NCI-H226 (cell line): ENCODE results near the gene EGLN1.
"Not testable (repeated sequence)": the region's sequence is repeated elsewhere in the genome, so short reads cannot be mapped to it uniquely, and the experiment has no call there.

Source experiments
- DNase-seq: peaks from one replicate; pipeline ENCODE4 v3.0.0-alpha.2; 2015

The EGLN1 gene

DNA sequence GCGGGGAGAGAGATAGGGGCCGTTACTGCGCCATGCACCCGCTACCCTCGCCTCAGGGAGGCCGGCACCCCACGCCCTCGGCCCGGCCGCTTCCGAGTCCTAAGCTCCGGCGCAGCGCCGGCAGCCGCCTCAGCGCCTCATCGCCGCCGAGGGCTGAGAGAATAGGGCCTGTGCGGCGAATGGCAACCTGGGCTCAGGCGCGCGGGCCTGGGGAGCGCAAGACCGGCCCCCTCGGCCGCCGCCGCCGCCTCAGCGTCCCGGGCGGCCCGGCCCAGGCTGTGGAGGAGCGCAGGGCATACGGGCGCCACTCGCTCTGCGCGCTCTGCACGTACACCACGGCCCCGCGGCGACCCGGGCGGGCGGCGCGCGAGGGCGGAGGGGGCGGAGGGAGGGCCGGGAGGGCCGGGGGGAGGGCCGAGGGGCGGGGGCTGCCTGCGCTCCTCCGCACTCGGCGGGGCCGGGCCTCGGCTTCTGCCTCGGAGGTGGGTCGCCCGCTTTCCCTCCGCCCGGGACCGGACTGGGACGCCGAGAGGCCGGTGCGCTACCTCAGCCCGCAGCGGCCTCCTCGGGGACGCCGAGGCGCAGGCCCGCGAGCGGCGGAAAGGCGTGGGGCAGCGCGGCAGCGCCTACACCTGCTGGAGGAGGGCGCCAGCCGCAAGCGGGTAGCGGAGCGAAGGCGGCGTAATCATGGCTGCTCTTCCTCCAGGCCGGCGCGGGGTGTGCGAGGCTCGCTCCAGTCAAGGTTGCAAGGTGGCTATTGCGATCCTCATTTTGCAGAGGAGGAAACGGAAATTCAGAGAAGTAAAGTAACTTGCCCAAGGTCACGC is at the start of gene EGLN1:
TSS of gene EGLN1 (minus strand) at position 317 of the 827 bp plus-strand sequence. CDS start 399 bp downstream, outside the sequence.
- peak; percentile 82 for DNase-seq

GRCh38 chr1:231471500-231471899 is 49.4 kb upstream of the EGLN1 start:
- DNase-seq: not testable (repeated sequence)

DNA sequence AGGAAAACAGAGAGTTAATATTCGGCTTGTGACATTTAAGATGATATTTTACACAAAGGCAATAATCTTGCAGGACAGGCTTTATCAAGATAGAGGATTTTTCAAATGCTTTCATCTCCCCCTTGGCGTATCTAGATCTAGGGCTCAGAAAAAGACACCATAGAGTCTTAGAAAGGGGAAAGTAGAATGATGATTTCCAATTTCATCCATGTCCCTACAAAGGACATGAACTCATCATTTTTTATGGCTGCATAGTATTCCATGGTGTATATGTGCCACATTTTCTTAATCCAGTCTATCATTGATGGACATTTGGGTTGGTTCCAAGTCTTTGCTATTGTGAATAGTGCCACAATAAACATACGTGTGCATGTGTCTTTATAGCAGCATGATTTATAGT is 48.9 kb upstream of the EGLN1 start:
- DNase-seq: not testable (repeated sequence)

DNA sequence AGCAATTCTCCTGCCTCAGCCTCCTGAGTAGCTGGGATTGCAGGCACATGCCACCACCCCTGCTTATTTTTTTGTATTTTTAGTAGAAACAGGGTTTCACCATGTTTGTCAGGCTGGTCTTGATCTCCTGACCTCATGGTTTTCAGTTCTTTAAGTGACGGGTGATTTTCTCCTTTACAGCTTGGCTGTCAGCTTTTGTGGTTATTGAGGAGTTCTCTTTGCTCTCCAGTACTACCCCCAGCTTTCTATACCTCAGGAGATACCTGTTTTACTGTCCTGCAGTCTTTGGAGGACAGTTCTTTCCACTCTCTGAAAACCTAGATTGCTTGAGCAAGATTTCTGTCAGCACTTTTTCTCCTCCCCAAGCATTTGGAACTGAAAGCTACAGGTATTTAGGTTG is 45.9 kb upstream of the EGLN1 start:
- DNase-seq: no peak

DNA sequence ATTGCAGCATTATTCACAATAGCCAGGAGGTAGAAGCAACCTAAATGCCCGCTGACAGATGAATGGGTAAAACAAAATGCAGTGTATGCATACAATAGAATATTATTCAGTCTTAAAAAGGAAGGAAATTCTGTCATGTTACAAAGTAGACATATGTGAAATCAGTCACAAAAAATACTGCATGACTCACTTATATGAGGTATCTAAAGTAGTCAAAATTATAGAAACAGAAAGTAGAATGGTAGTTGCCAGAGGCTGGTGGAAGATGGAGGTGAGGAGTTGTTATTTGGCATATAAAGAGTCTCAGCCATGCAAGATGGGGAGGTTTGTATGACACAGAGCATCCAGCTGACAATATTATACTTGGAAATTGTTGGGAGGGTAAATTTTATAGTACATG is 43.0 kb upstream of the EGLN1 start:
- no peak for DNase-seq

GRCh38 chr1:231463541-231463940 is 41.5 kb upstream of the EGLN1 start:
- DNase-seq: no peak

GRCh38 chr1:231460614-231461013 is 38.5 kb upstream of the EGLN1 start:
- DNase-seq: no peak

DNA sequence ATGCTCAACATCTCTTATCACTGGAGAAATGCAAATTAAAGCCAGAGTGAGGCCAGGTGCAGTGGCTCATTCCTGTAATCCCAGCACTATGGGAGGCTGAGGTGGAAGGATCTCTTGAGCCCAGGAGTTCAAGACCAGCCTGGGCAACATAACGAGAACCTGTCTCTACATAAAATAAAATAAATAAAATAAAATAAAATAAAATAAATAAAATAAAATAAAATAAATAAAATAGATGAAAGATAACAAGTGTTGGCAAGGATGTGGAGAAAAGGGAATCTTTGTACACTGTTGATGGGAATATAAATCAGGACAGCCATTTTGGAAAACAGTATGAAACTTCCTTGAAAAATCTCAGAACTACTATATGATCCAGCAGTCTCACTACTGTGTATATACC is 37.4 kb upstream of the EGLN1 start:
- not testable (repeated sequence) for DNase-seq

DNA sequence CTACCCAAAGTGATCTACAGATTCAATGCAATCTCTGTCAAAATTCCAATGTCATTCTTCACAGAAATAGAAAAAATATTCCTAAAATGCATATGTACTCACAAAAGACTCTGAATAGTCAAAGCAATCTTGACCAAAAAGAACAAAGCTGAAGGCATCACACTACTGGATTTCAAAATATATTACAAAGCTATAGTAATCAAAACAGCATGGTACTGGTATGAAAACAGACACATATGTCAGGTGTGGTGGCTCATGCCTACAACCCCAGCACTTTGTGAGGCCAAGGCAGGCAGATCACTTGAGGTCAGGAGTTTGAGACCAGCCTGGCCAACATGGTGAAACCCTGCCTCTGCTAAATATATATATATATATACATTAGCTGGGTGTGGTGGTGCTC is 35.9 kb upstream of the EGLN1 start:
- not testable (repeated sequence) for DNase-seq

DNA sequence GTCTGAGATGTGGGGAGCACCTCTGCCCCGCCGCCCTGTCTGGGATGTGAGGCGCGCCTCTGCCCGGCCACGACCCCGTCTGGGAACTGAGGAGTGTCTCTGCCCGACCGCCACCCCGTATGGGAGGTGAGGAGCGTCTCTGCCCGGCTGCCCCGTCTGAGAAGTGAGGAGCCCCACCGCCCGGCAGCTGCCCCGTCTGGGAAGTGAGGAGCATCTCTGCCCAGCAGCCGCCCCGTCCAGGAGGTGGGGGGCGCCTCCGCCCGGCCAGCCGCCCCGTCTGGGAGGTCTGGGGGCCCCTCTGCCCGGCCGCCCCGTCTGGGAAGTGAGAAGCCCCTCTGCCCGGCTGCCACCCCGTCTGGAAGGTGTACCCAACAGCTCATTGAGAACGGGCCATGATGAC is 32.0 kb upstream of the EGLN1 start:
- DNase-seq: not testable (repeated sequence)

DNA sequence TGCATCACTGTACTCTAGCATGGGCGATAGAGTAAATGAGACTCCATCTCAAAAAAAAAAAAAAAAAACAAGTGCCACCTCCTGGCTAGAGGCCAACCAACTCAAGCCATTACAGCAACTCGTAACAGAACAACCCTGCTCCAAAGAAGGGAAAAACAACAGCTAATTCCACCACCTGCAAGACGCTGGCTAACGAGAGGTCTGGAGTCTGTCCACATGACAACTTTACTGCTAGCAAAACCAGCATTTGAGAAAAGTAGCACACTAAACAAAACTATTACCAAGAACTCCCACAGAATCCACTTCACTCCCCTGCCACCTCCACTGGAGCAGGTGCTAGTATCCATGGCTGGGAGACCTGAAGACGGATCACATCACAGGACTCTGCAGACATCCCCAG is 24.1 kb upstream of the EGLN1 start:
- DNase-seq: no peak

GRCh38 chr1:231444059-231444458 is 22.0 kb upstream of the EGLN1 start:
- DNase-seq: no peak

- DNase-seq: no peak
Observed at GRCh38 chr1:231443363-231443762, 21.3 kb upstream of the EGLN1 start.

- DNase-seq: no peak
Observed at GRCh38 chr1:231442735-231443134, 20.6 kb upstream of the EGLN1 start.

DNA sequence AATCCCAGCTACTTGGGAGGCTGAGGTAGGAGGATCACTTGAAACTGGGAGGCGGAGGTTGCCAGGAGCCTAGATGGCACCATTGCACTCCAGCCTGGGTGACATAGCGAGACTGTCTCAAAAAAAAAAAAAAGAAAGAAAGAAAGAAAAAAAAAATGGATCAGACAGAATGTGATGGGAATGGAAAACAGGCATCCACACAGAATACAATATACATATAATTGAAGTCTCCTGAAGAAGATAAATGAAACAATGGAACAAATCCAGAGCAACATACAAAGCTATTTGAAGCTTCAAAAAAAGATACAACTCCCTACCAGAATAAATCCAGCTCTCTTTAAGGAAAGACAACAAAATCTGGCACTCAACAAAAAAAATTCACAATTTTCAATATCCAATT is 10.9 kb upstream of the EGLN1 start:
- no peak for DNase-seq

DNA sequence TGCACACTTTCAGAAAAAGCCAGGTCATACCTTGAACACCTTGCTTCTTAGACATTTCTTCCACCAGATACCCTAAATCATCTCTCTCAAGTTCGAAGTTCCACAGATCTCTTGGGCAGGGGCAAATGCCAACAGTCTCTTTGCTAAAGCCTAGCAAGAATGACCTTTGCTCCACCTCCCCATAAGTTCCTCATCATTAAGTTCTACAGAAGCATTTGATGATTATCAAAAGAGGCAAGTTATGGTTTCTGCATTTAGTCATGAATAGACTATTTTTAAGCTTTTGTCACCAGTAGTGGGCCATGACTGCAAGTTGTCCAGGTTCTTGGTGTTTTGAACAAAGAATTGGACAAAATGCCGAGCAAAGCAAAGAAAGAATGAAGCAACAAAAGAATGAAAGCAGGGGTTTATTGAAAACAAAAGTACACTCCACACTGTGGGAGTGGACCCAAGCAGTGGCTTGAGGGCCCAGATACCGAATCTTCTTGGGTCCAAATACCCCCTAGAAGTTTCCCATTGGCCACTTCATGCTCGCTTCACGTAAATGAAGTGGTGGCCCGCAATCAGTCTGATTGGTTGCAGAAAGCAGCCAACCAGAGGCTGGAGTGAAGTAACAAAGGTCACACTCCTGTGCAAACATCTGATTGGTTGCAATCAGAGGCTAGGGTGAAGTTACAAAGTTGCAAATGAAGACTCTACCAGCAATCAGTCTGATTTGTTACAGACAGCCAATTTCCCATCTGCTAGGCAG is 9.8 kb upstream of the EGLN1 start:
- no peak for DNase-seq

GRCh38 chr1:231430678-231431352 is 8.7 kb upstream of the EGLN1 start:
- not testable (repeated sequence) for DNase-seq

DNA sequence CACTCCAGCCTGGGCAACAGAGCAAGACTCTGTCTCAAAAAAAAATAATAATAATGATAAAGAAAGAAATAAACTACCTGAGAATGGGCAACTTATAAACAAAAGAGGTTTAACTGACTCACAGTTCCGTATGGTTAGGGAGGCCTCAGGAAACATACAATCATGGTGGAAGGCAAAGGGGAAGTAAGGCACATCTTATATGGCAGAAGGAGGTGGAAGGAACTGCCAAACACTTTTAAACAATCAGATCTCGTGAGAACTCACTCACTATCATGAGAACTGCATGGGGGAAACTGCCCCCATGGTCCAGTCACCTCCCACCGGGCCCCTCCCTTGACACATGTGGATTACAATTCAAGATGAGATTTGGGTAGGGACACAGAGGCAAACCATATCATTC is 6.3 kb upstream of the EGLN1 start:
- no peak for DNase-seq

DNA sequence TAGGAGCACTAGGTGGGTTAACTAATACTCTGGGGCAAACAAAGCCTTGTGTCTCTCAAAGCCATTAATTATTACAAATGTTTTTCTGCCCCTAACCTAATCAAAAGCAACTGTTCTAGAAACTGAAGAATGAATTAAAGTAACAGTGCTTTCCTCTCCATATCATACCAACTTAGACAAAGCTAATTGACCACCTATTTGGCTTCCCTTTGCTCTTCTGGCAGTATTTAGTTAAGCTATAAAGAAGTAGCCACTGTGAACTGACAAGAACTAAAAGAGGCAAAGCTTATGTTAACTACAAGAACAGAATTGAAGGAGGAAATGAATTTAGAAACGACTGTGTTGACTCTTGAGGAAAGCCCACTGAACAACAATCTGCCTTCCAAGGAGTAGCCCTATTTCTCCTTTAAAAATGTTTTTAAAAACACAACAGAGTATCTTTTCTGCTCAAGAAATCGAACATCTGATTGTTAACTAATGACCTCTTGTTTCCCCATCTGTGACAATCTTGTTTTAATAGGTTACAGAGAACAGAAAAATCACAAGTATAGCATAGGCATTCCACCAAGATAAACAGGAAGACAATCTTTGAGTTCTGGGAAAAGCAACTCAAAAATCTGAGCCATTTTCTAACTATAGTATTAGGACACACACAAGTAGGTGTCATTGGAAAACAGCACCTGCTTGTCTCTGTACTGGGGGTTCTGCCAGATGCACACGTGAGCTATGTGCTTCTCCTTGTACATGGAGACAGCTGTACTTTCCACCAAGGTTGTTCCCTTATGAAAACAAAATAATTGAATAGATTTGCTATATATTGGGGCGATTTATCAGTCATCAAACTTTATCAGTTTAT is 3.1 kb upstream of the EGLN1 start:
- no peak for DNase-seq

DNA sequence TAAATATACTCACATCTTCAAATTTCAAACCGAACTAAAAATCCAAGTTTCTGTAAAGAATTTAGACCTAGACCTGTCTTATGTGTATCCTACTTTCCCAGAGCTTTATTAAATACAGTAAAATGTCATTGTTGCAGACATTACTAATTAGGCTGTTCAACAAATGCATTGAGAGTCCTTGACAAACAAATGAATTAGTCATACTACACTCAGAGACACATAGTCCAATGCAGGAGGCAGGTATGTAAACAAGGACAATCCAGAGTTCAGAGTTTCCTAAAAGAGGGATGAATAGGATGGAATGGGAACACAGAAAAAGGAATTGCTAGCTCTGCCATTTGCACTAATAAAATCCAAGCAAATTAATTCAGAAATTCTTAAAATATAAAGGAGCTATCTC is 1.6 kb upstream of the EGLN1 start:
- DNase-seq: no peak

DNA sequence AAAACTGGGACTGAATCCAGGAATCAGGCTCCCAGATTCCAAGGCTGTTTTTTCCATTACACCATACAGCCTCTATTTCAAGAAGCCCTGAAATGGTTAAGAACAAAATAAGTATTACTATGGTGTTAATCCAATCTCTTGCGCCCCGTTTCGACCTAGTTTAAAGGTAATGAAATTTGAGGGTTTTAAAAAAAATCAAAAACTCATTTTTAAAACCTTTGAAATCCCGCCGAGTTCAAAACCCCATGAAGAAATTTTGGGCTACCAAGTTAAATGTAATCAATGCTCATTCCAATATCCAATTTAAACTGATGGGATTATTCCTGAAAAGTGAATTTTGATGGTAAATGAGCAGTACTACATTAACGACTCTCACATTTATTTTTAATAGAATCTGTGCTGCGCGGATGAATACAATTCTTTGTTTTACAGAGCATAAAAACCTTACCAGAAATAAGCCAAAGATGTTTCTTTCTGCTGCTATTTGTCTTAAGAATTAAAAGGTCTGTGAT is 767 bp upstream of the EGLN1 start:
- no peak for DNase-seq

DNA sequence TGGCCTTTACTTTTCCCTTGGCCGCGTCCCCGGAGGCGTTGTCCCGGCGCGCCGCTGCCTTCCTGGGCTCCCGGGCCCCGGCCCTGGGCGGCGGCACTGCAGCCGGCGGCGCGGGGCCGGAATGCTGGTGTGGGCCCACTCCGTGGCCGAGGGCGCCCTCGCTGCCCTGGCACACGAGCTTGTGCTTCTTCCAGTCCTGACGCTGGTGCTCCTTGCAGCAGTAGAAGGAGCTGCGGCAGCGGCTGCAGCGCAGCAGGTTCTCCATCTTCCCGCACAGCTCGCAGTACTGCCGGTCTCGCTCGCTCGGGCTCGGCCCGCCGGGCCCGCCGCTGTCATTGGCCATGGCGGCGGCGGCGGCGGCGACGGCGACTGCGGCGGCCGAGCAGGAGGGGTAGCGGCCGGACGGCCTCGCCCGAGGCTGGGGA is 529 bp downstream of the EGLN1 start:
- no peak for DNase-seq
